DMS 273 (cell line): ENCODE measurements around the gene PRR7.
"Not testable (repeated sequence)": the region's sequence is repeated elsewhere in the genome, so short reads cannot be mapped to it uniquely, and the experiment has no call there.

Source experiments
- DNase-seq: peaks from one replicate; lab custom pipeline; 2025; ENCODE audit not compliant: unreplicated experiment; lab: John Stamatoyannopoulos, UW

Gene PRR7

DNA sequence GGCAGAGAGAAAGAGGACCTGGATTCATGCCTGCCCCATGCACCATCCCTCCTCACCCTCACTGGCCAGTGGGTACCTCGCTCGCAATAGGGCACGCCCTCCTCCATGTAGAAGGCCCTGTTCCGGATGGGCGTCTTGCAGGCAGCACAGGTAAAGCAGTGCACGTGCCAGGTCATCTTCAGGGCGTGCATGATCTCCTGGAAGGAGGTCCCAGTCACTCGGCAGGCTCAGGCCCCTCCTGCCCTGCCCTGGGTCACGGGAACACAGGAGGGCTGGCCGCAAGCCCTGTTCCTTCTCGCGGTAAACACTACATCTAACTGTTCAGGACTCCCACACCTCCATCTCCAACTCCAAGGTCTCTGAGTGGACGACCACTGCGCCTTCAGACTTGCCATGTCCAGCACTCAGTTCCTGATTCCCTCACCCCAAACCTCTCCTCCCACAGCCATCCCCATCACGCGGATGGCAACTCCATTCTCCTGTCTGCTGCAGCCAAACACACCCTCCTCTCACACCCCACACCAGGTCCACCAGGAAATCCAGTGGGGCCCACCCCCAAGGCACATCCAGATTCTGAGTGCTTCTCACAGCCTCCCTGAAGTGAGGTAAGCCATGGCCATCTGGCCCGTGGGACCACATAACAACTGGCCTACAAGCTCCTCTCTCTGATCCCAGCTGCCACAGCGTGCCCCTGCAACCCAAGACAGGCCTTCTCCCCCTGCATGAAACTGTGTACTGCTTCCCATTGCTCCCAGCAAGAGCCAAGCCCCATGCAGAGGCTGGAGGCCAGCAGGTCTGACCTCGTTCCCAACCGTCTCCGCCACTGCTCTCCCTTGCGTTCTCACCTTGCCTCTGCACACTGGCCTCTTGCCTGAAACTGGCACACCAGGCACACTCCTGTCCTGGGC lies 37.6 kb downstream of the PRR7 start:
- DNase-seq: peak; percentile 92

DNA sequence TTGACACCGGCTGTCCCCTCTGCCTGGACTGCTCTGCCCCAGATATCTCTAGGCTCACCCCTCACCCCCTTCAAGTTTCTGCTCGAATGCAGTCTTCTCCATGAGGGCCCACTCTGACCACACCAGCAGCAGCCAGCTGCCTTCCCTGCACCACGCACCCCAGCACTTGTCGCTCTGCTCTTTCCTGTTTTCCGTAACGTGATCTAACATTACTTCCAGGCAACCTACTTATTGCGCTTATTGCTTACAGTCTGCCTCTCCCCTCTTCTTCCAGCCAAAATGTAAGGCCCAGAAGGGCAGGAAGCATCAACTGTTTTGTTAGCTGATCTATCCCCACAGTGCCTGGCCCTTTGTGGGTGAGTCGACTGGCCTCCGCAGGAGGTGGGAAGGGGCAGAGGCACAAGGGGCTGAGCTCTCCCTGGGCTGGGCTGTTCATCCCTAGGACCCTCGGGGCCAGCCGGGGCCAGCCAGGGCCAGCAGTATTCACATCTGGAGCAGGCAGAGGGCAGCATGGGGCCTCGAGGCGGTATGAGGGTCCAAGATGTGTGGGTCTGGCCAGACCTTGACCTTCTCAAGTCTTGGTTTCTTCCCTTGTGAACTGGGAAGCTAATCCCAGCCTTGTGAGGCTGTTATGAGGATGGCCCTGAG lies 38.4 kb downstream of the PRR7 start:
- peak; percentile 60 for DNase-seq

DNA sequence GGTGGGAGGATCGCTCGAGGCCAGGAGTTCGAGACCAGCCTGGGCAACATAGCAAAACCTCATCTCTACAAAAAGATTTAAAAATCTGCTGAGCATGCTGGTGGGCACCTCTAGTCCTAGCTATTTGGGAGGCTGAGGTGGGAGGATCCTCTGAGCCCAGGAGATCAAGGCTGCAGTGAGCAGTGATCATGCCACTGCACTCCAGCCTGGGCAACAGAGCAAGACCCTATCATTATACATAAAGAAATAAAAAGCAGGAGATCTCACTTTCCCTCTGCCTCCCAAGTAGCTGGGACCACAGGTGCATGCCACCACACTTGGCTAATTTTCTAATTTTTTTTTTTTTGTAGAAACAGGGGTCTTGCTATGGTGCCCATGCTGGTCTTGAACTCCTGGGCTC lies 39.1 kb downstream of the PRR7 start:
- DNase-seq: not testable (repeated sequence)

DNA sequence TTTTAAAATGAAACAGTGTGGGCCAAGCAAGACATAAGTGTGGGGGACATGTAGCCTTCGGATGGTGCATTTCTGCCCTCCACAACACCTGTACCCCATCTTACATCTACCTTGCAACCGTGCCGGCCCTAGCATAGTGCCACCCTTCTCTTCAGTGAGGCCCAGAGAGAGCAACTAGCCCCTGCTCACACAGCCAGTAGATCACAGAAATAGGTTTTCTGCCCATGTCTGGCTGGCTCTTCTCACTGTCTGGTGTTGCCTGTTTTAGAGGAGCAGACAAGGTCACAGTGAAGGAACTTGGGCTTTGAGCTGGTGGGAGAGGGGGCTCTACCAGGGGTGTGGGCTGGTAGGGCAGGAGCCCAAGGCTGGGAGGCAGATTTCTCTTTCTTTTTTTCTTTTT lies 39.6 kb downstream of the PRR7 start:
- no peak for DNase-seq

DNA sequence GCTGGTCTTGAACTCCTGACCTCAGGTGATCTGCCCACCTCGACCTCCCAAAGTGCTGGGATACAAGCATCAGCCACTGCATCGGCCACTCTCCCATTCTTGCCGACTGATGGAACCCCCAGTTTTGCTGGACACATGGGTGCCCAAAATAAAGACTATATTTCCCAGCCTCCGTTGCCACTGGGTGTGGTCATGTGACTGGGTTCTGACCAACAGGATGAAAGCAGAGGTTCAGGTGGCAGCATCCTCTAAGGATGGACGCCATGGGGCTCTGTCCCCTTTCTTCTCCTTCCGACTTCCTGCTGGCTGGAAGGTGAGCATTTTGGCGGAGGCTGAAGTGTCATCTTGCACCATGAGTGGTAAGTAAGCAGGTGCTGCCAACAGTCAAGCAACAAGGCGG lies 40.5 kb downstream of the PRR7 start:
- DNase-seq: no peak

DNA sequence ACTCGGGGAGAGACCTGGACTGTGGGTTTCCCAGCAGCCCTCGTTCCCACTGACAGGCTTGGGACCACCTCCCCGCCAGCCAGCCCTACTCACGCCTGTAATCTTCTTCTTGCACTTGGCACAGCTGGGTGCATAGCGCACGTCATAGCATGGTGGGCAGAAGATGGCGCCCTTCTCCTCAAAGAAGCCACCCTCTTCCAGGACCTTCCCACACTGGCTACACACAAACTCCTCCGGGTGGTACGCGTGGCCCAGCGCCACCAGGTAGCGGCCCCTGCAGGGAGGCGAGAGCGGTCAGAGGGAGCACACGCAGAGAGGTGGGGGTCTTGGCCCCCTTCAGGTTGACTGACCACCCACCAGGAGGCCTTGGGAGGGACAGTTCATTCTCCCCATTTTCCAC lies 41.4 kb downstream of the PRR7 start:
- DNase-seq: no peak

DNA sequence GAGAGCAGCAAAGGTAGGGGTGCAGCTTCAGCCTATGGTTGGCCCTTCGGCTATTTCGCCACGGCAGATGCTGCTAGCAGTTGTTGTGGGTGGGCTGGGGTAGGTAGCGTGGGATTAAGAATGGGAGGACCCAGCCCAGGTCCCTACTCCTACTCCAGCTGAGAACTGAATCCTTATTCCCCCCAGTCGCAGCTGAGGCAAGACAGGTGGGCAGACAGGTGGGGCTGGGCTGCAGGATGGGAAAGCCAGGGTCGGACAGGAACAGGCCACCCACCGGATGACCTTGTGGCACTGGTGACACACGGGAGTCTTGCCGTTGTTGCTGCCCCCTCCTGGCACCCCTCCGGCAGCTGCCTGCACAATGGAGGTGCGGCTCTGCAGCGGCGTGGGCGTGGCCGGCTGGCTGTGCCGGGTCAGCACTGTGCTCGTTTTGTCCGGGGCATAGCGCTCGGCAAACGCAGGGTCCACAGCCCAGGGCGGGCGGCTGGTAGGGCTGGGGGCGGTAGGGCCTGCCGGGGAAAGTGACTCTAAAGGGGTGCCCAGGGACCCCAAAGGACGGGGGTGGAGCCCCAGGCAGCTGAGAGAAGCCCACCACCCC lies 42.6 kb downstream of the PRR7 start:
- no peak for DNase-seq

DNA sequence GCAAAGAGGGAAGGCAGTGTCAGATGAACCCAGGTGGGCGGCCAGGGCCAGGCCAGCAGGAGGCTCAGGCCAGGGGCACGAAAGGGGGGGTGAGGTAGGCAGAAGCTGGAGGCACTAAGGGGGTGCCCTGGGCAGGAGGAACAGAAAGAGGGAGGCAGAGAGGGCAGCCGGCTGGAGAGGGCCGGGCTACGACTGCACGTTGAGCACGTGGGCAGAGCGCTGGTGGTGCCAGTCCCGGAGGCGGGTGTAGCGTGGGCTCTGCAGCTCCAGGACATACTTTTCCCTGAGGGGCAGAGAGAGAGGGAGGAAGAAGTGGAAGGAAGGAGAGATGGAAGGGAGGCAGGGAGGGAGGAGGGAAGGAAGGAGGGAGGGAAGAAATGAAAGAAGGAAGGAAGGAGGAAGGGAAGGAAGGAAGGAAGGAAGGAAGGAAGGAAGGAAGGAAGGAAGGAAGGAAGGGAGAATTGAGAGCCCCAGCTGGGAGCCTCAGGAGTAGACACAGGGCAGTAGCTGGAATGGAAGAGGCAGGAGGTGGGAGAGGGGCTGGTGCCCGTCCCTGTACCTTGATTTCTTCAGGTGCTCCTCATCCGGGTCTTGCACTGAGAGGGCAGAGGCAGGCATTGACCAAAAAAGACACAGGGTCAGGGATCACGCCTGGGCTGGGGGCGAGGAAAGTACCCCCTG lies 43.8 kb downstream of the PRR7 start:
- no peak for DNase-seq

DNA sequence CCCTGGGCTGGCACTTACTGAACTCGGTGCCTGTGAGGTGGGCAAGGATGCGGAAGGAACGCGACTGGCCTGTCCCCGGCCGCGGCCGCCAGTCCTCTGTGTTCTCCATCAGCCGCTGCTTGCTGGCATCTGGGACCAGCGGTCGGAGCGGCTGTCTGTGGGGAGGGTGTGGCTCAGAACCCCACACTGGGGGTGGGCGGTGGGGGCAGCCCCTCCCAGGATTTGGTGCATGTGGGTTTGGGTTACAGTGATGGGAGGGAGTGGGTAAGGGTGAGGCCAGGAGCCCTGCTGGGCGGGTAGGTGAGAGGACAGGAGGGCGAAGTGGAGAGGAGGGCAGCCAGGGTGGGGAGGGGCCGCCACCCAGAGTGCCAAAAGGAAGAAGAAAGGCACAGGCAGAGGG lies 44.4 kb downstream of the PRR7 start:
- DNase-seq: no peak

DNA sequence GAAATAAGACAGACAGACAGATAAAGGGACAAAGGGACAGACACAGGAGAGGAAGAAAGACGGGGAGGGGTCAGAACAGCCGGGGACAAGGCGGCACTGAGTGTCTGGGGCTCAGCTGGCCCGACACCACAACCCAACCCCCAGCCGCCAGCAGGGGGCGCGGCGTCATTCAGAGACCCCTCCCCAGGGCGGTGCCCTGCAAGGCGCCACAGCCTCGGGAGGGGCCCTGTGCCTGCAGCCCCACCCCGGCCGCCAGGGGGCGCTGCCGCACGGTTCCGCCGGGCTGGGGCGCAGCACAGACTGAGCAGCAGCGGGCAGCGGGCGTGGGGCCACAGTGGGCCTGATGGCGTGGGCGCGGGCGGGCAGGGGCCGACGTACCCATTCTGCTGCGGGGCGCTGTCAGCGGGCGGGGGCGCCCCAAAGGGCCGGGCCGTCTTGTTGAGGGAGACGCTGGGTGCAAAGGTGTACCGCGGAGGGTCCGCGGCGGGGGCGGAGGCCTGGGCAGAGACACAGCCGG lies 44.9 kb downstream of the PRR7 start:
- peak; percentile 51 for DNase-seq

DNA sequence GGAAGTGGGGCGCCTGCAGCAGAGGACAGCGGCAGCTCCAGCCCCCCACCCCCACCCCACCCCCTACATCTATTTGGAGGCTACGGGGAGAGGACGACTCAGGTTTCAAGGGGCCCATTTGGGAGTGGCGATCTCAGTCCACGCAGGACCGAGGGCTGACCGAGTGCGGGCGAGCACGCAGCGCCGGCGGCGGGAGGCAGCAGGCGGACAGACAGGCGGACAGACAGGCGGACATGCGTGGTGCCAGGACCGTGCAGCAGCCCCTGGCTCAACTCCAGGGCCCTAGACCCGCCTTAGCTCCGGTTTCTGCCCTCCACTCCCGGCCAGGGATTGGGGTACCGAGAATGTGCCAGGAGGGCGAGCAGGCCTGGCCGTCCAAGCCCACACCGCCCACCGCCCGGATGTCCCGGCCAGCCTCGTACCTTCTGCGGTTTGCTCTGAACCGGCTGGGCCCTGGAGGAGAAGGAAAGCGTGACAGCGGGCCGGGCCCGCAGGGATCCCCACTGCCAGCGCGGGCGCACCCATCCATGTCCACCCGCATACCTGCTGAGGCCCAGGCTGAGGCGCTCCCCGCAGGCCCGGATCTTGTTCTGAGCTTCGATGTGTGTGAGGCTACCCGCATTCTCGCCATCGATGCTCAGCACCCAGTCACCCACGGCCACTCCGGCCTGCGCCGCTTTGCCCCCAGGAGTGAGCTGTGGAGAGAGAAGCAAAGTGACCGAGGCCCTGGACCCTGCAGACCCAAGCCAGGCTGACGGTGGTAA lies 45.6 kb downstream of the PRR7 start:
- DNase-seq: no peak

DNA sequence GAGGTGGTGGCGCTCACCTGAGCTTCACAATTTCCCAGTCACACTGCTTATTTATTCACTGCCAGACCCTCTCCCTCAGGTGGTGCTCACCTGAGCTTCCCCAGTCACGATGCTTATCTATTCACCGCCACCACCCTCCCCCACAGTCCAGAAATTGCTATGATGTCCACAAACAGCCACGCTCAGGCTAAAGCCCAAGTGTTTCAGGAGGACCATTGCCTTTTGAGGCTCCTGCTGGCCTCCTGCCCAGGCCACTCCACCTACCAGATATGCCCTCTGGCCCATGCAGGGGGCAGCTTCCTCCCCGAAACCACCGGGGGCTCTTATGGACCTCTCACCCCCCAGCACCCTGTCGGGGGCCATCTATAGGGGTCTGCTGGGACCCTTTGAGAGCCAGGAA lies 46.2 kb downstream of the PRR7 start:
- DNase-seq: no peak

DNA sequence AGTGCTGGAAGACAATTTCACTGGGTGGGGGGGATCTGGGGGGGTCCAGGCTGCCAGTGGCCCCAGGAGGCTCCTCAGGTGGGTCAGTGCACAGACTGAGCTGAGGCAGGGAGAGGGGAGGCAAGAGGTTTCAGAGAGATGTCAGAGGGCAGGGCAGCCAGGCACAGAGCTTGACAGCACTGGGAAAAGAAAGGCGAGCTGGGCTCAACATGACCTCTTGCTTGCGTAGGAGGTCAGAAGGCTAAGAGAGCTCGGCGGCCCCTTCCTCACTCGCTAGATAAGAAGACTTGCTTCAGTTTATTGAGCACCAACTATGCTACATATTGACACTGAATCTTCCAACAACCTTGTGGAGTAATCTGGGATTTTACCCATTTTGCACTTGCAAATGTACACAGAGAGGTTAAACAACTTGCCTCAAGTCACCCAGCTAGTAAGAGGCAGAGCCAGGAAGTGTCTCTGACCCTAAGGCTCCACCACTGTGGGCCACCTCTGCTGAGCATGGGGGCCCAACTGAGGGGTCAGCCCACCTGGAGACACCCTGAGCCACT lies 47.3 kb downstream of the PRR7 start:
- no peak for DNase-seq

DNA sequence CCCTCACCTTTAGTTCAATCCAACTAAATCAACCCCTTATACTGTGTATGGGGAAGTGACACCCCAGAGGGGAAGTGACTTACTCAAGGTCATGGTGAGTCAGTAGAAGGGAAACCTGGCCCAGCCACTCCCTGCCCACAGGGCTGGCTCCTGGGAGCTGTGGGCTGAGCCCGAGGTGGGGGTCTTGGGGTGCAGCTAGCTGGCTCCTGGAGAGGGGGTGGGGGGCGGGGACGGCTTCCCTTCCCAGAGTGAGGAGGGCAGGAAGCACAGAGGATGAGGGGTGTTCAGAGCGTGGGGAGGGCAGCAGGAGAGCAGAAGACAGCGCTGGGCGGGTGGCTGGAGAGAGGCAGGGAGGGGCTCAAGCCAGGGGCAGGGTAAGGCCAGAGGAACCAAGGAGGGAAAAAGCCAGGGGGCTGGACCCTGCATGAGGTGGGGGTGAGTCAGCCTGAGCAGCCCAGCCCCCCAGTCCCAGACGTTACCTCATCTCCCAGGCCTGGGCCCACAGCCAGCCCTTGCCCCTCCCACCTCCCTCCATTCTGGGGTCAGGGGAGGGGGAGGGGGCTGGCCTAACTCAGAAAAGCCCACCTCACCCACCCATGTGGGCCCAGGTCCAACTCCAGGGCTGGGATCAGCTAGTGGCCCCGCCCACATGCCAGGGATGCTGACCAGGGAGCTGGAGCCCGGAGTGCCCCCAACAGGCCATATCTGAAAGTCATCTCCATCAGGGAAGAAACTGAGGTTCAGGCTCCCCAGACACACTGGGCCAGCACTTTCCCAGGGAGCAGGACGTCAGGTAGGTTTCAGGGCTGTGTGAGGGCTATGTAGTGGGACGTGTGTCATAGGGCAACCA lies 48.0 kb downstream of the PRR7 start:
- DNase-seq: peak; percentile 76

DNA sequence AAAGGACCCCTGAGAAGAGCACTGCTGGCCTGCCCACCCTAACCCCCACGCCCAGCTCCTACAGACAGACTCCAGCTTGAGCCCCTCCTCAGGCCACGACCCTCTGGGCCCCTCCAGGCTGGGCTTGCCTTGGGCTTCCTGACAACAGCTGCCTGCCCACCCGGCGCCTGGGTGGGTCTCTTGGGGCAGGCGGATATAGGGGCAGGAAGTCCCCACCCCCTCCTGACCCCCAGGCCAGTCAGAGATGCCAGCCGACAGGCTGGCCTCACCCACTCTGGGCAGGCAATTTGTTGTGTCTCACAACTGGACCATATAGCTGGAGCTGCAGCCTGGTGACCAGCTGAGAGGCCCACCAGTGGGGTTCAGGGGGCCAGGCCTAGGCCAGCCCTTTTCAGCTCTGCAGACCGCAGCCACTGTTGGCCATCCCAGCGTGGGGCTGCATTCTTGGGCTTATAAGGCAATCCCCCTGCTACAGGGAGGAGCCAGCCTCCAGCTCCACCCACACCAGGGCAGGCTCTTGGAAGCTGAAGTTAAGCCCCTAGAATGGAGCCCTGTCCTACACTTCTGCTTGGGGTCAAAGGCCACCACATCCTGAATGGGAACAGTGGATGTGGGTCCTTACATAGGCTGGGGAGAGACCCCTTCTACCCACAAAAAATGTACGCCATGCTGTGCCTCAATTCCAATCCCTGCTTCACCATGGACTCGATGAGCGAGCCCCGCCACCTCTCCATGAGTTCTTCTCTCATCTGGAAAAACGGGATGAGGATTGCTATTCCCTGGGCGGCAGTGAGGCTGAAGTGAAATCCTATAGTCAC lies 48.8 kb downstream of the PRR7 start:
- peak; percentile 46 for DNase-seq

DNA sequence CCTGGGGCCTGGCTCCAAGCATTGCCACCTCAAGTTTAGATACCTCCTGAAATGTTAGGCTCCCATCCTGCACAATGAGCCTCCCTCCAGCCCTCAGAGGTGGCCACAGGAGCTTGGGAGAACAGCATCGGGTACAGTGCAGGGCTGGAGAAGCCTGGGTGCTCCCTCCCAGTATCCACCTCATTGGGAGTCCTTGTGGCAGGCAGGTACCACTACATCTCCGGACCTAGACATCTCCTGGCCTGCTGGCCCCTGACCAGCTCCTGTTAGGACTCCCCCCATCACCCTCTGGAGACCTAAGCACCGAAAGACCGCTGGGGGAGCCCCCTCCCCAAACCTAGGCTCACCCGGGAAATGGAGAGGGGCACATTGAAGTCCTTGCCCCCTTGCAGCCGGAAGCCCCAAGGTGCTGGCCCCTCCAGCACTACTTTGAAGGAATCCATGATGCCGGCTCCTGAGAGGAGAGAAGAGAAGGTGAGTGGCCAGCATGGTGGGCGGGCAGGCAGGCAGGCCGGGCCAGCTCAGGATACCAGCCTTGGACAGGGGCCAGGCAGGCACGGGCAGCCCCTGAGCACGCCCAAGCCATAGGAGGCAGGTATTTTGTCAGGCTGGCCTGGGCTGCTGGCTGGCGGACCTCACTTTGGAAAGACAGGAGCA lies 49.6 kb downstream of the PRR7 start:
- peak; percentile 71 for DNase-seq

DNA sequence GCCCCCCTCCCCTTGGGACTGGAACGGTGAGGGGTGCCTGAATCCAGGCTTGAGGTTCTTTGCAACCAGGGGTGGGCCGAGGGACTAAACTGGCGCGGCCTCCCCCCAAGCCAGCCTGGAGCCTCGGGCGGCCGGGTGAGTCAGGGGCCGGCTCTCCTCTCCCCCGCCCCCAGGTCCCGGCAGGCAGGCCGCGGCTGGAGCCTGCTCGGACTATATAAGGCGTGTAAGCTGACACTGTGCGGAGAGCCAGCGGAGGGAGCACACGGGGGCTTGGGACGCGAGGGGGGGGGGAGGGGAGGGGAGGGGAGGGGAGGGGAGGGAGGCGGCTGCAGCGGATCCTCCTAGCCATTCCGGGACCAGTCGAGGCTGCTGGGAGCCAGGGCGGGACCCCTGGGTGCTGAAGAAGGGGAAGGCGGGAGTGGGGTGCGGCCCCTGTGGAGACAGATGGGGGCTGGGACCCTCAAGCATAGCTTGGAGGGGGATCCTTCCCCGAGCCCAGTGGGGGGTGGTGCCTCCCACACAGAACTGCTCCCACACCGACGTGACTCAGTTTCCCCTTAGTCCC lies 50.2 kb downstream of the PRR7 start:
- peak; percentile 95 for DNase-seq
